Muscle of arm (tissue), 12 donors: ENCODE data around the gene TMEM201. TPM values are rescaled to one million over a fixed set of nuclear protein-coding genes. Genes with fewer than 3 reads are reported as not detected.

Source experiments
- DNase-seq: peaks from one replicate; pipeline ENCODE4 v3.0.0-alpha.2; 2013
- polyA plus RNA-seq, 12 donors: library from polyadenylated mRNA; unstranded; fragments of 120-200 nt; gene quantifications; one replicate each; pipeline ENCODE4 v1.2.1, GENCODE V29; 2013; ENCODE audit not compliant: insufficient read length in 12 of 12

TMEM201 gene
- polyA plus RNA-seq, 12 donors: 11.3 to 21.7 (median 15.1) TPM; not detected in 1

DNA sequence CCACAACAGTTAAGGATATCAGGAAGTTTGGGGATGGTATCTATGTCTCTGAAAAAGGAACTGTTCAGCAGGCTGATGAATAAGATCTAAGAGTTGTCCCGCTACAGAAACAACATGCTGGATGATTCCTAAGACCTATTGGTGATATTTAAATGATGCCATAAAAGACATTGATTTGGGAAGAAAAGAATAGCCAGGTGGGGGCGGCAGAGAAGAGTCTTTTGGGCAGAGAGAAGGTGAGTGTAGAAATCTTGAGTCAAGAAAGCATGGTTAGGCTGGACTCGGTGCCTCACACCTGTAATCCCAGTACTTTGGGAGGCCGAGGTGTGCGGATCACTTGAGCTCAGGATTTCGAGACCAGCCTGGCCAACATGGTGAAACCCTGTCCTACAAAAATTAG is 11.8 kb upstream of the TMEM201 start:
- no peak for DNase-seq

DNA sequence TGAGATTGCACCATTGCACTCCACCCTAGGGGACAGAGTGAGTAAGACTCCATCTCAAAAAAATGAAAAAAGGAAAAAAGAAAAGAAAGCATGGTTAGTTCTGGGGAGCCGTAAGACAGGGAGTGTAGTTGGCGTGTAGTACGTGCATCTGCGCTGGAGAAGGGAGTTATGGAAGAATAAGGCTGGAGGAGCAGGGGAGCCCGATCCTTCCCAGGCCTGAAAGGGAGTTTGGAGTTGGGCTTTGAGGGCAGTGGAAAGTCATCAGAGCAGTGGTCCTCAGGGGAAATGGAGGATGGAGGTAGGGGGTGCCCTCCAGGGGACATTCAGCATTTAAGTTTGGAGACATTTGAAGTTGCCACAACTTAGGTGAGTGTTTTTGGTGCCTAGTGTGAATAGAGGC is 11.3 kb upstream of the TMEM201 start:
- DNase-seq: no peak

DNA sequence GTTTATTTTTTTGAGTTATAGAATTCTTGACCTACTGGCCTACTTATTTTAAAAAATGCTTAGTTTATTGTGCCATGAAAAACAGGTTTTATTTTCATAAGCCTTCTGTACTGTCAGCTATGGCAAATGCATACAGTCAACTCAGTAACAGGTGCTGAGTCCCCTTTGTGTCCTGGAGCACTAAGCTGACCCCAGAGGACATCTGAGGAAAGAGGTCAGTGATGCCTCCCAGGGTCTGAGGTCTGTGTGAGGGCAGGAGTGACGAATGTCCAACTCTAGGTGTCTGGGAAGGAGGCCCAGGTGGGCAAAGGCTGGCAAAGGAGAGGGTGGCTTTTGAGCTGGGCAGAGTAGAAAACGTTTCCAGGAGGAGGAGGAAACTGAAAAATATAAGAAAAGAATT is 7.8 kb upstream of the TMEM201 start:
- no peak for DNase-seq

DNA sequence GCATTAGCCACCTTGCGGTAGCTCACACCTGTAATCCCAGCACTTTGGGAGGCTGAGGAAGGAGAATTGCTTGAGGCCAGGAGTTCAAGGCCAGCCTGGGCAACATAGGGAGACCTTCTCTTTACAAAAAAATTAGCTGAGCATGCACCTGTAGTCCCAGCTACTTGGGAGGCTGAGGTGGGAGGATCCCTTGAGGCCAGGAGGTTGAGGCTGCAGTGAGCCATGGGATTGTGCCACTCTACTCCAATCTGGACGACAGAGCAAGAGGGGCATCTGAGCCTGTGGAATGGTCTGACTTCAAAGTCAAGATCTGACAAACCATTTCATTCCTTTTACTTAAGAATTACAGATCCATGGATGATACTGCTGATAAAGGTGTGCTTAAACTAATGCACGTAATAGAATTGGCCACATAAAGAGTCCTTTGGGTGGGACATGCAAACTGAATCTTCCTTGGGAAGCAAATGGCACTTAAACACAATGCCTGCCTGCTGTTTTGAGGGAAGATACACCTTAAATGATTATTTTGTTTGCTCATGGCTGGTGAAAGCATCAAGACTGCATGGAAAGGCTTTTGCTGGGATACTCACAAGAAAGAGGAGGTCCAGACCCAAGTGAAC is 2.5 kb upstream of the TMEM201 start:
- DNase-seq: no peak

DNA sequence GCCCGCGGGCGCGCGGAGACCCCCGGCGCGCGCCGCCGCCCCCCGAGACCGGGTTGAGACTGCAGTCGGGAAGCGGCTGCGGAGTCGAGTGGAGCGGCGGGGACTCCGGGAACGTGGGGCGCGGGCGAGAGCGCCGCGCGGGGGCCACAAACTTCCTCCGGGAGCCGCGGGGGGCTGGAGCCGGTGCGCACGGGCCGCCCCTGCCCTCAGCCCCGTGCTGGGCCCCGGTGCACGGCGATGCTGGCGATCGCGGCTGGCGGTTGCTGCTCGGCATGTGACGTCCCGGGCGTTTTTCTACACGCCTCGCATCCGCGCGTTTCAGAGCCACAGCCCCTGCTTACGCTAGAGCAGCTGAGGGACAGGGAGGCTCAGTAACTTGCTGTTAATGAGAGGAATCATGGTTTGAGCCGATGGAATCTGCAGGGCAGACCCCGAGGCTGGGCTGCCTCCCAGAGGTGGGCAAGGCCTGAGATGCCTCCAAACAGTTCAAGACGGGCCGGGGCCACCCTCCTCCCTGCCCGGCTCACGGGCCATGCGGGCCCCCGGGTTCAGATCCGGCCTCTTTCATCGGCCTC is 520 bp downstream of the TMEM201 start:
- no peak for DNase-seq

DNA sequence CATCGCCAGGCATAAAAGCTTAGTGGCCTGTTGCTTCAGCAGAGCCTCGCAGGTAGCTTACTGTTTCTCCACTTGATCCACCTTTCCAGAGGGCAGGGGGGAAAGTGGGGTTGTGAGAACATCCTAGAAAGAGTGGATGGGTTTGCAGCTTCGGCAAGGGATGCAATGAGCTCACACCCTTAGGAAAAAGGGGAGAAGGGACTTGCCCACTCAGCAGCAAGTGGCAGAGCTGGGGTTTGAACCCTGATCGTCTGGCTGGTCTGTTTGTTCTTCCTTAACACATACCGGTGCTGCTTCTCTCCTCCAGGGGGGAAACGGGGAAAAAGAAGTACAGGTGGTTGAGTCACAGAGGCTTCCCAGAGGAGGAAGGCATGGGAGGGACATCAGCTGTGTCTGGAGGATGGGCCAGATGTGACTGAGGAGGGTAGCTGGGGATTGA is 1.0 kb downstream of the TMEM201 start:
- DNase-seq: no peak

DNA sequence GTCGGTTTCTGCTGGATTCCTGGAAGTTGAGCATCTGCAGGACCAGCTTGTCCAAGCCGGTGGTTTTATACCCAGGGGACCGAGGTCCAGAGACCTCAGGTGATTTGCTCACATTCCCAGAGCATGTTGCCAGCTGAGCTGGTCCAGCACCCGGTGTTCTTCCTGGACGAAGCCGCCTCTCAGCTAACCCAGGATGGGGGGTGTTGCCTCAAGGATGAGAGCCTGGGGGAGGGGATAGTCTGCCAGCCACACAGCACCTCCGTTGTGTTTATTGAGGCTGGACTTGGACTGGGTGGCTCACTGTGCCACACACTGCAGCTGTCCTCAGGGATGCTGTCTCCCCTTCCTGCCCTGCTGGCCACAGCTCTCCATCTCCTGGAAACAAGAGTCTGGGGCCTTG is 1.5 kb downstream of the TMEM201 start:
- DNase-seq: no peak

DNA sequence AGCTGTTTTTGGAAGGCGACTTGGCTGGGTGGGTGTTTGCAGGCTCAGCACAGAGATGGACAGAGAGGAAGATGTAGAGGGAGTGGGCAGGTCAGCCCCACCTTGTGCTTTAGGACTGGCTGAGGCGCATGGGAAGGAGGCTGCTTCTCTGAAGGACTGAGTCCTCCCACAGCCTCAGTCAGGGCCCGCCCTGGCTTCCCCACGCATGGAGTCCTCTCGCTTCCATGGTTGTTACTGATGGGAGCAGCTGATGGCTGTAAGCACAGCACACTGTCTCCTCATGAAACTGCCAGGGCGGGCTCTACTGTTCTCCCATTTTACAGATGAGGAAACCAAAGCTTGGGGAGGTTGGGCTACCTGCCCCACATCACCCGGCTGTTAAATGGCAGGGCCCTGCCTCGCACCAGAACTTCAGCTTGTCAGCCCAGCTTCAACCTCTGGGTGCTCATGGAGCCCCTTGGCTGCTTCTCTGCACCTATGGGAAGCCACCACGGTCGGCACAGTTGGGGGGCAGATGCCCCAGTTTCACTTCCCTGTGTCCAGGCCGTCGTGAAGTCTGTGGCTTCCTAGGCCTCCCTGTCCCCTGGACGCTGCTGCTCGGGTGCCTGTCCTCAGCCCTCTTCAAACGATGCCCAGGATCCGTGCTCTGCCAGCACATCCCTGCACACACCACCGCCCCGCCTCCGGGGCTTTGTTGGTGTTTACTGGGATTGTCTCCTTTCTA is 2.4 kb downstream of the TMEM201 start:
- no peak for DNase-seq

DNA sequence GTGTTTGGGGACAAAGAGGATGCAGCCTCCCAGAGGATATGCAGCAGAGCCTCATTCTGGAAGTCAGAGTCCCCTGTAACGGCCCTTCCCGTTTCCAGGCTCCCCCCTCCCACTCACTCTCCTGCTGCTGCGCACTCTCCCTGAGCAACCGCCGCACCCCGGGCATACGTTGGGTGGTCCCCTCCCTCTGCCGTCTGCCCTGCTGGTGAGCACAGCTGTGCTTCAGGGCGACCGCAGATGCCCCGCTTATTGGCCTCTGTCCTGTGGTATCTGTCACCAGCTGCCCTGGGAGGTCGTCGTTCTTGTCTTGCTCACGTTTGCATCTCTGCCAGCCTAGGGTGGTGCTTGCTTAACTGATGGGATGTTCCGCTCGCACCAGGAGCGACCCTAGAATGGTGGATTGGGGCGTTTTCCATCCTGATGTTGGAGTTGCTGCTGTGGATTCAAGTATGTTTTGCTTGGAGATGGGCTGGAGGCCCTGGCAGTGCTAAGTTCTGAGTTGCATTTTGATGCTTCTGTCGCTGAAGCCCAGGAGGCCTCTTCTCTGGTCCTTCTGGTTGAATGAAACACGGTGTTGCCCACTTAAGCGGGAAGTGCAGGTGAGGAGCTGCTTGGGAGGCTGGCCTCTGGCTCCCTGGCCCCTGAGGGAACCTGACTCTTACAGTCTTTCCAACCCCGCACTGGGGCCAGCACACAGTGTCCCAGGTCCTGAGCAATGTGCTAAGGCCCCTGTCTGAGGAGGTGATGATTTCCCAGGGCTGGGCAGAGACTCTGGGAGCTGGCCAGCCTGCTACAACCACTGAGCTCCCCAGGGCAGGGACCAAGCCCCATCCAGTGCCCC is 3.2 kb downstream of the TMEM201 start:
- no peak for DNase-seq

DNA sequence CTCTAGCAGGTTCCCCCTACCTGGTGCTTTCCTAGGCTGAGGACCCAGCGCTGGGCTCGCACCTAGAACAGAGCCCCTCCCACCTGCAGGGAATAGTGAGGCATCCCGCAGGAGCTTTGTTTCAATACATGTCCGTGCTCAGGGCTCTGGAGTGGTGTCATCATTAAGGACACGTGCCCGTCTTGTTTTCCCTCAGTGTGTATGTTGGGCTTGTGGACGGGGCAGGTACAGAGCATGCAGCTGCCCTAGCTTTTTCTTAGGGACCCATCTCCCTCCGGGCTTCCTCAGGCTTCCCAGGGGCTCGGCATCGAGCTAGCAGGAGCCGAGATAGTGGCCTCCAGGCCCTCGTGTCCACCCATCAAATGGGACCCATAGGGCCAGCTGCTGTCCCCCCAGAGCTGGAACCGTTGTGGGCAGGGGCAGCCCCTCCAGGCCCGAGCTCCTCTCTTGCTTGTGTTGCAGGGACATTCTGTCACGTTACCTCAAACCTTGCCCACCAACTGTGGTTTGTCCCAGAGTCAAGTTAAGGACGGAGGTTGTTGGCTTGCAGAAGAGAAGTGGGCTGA is 3.9 kb downstream of the TMEM201 start:
- DNase-seq: no peak

DNA sequence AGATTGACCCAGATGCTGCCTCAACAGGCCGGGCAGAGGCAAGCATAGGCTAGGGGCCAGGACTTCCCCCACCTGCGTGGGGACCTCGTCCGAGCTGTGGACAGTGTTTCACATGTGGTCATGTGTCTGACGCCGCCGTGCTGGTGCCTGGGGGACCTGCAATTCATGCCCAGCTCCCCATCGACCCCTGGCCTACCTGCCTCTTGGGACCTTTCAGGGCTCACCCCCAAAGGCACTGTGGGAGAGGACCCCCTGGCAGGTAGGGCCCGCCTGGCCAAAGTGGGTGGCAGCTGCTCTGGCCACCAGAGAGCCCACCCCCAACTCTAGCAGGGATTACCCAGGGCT is 4.4 kb downstream of the TMEM201 start:
- no peak for DNase-seq

DNA sequence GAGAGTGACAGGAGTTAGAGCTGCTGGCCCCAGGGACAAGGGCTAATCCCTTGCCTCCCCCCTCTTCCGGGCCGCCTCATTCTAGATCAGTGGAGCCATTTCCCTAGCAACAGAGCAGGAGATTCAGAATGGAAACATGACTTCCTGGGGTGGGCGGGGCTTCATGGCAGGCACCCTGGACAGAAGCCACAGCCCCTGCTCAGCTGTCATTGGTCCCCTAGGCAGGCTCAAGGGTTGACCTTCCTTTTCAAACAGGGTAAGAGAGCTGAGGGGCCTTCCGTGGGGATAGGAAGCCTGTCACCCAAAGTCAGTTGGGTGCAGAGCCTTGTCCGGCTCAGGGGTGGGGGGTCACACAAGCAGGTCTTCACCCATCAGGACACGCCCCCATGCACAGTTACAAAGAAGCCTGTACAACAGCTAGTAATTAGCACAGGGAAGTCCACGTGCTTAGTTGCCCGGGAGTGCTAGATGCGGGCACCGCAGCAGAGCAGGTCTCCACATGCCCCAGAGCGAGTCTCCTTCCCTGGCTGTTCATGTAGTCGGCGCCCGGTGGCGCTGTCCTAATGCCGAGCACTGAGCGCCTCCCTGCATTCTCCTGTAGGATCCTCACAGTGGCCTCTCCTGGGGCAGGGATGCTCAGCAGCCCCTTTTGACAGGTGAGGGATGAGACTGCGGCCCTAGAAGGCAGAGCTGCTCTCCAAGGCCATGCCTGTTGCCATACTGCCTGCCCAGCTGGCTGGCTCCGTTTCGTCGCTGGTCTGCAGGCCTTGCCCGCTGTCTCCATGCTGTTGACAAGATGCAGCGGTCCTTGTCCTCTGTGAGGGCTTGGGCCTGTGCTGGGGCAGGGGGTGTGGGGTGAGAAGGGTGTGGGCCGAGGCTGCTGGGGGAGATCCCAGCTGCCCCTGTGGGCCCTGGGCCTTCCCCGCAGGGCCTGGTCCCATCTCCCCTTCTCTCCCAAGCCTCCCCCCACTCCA is 5.1 kb downstream of the TMEM201 start:
- DNase-seq: peak; percentile 63

DNA sequence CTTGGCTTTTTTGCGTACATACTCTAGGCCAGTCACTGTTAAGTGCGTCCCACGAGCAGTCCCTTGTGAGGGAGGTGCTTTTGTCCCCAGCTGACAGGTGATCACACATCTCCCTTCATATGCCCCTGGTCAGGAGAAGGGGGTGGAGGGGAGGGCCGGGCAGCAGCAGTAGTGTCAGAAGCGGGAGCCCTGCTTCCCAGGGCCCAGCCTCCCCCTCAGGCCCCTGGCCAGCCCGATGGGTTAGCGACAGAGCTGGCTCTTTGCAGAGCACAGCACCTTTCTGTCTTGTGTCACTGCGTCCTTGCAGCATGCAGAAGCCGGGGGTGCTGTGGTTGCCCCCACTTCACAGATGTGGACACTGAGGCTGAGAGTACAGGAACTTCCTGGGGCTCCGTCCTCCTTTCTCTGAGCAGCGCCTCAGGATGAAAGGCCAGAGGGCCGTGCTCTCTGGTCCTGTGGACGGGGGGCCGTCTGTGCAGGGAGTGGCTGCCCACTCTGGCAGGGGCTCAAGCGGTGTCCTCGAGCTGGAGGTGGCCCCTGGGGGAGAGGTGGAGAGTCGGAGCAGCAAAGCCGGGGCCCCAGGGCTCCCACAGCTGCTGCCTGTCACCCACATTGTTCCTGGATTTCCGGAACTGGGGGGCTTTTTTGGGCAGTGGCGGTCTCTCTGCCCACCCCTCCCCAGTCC is 5.9 kb downstream of the TMEM201 start:
- no peak for DNase-seq

DNA sequence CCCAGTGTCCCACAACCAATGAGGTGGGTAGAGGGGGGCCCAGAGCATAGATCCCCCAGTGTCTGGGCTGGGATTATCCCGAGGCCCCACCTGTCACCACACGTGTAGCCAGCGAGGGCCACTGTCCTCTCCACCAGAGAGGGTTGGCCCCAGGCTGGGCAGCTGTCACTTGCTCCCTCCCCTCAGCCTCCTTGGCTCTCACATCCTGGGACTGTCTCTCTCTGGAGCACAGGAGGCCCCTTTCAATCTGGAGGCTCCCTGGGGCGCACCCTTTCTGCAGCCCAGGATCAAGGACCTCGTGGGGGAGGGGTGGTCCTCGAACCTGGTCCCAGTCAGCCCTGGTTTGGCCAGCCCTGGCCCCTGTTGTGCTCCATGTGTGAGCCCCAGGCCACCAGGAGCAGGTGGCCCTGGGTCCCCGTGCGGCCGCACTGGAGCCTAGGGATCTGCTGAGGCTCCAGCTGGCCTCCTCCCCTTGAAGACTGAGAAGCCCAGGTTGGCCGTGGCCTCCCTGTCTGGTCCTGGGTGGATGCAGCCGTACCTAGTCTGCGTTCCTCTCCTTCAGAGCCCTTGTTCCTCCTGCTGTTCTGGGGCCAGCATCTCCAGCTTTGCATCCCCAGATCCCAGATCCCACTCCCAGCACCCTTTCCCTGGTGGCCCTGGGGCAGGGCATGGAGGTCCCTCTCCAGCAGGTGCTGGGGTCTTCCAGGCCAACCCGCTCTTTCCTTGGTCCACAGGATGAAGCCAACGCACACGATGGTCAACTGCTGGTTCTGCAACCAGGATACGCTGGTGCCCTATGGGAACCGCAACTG is 6.7 kb downstream of the TMEM201 start:
- DNase-seq: no peak

DNA sequence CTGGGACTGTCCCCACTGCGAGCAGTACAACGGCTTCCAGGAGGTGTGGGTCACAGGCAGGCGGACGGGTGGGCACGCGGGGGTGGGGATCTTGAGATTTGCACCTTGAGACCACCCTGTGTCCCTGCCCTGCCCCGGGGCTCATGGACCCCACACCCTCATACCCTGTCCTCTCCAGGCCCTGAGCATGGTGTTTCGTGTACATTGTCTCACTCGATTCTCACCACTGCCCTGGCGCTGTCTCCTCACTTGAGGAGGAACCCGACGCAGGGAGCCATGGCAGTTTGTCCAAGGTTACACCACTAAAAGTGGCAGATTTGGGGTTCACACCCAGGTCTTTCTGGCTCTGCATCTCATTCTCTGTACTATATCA is 7.2 kb downstream of the TMEM201 start:
- no peak for DNase-seq

DNA sequence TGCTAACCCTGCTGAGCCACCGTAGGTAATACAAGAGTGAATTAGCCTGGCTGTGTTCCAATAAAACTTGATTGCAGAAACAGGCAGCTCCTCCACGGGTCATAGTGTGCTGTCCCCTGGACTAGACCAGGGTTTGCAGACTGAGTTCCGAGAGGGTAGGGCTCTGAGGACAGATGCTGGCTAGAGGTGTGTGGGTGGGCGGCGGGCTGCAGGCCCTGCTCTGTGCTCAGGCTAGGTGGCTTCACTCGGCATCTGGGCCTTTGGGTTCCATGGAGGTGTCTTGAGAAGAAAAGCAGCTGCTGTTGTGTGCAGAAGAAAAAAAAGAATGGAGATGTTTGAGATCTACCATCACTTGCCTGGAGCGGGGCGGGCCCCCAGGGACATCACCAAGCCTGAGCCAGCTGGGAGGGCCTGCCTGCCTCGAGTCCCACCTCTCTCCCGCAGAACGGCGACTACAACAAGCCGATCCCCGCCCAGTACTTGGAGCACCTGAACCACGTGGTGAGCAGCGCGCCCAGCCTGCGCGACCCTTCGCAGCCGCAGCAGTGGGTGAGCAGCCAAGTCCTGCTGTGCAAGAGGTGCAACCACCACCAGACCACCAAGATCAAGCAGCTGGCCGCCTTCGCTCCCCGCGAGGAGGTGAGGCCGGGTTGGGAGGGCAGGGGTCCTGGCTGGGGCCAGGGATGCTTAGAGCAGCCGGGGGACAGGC is 7.9 kb downstream of the TMEM201 start:
- DNase-seq: peak; percentile 50

DNA sequence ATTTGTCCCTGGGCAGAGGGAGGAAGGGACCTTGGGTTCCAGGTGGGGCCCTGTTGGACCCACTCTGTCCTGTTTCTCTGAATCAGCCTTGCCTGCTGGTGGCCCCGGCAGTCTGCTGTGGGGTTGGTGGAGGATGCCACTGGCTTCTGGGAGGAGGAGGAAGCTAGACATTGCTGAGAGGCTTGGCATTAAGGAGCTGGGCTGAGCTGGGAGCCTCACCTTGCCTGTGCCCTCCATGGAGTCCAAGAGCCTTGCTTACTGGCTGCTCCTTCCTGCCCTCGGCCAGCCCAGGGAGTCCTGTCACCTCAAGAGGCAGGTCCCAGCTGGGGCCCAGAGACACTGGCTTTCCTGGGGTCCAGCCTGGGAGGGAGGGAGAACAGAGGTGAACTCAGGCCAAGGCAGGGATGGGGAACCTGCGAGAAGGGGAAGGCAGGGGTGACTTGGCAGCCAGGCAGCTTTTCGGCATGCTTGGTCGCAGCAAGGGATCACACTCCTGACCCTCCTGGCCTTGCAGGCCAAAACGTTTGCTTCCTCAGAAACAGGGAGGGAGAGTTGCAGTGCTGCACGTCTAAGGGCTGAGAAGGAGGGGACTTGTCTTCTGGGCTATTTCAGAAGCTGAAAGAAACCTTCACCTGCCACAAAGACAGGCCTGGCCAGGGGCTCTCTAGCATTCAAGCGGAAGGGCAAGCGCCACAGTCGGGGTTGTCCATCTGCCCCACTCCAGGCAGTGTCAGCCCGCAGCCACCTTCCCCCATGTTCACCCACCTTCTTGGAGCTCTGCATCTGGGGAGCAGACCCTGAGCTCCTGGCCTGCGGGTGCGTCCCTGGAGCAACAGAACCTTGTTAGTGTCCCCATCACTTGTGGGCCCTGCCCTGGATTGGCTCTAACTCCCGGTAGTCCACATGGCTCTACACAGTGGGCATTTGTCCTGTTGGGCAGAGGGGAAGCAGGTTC is 8.9 kb downstream of the TMEM201 start:
- no peak for DNase-seq

DNA sequence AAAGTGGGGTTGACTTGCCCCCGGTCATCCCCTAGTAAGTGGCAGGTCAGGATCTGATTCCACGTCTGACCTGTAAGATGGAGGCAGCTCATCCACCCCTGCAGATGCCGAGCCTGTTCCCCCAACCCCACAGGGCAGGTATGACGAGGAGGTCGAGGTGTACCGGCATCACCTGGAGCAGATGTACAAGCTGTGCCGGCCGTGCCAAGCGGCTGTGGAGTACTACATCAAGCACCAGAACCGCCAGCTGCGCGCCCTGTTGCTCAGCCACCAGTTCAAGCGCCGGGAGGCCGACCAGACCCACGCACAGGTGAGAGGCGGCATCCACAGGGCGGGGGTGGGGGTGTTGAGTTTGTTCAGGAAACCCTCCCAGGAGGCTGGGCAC is 9.6 kb downstream of the TMEM201 start:
- no peak for DNase-seq
